HG03108 (cell line): Measurements from ENCODE around the gene NACA.
"Not testable (repeated sequence)": the region's sequence is repeated elsewhere in the genome, so short reads cannot be mapped to it uniquely, and the experiment has no call there.

Experiments
- ATAC-seq: cut with Tn5 transposase; IDR thresholded peaks from one replicate; pipeline ENCODE4 v1.9.1; 2021; ENCODE audit warnings: moderate library complexity; ENCODE audit not compliant: unreplicated experiment

Gene NACA

DNA sequence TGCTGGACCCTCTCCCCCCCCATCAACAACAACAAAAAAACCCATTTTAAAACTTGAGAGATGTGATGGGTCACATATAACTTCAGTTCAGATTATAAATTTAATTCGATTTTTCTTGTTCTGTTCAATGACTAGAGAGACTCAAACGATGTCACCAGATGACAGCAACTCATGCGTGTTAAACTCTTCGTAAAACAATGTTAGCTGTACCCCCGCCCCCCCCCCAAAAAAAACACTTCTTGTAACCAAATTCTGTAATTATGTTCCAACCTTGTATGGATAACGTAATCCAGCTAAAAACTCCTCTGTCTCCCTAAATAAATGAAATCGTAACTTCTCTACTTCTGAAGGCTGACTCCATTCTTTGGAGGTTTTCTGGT, 614 bp upstream of the NACA start:
- ATAC-seq, result no peak

DNA sequence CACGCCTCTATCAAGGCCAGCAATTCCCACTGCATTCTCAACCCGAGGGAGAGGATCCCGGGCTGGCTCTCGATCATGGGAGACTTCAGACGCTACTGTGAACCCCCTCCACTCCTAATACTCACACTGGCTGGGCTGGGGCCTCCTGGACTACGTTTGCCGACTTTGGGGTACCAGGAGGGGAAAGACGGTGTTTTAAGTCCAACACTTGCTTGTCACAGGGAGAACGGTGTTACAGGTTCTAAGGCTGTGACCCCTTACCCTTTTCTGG, 463 bp downstream of the NACA start:
- no peak for ATAC-seq

DNA sequence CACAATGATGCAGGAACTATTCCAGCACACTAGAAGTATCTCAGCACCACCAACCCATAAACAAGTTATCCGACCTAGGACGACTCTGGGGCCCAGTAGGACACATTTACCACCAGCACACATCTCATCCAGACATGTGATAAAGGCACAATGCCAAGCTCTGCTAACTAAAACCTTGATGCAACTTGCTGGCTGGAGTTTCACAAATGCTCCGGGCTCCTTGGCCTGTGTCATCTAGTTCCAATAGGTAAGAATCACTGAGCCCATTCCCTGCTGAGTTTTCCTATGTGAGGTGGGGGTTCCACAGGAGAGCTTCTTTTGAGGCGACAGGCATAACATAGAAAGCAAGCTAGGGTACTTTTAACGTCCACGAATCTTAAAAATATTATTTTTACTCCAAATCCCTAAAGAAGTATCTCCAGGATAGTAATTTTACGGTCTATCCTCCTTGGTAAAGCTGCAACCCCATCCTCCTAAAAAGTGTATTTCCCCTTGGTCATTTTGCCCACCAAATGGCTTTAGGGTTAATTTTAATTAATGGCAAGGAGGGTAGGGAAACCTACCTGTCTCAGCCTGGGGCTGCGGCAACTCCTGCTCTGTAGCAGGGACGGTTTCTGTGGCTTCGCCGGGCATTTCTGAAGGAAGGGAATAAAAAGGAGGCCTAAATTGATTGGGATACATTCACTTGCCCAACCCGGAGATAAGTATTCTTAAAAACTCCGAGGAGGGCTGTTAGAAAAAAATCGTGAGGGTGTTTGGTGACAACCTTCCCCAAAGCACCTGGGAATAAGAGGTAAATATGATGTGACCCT, 1.0 kb downstream of the NACA start:
- no peak for ATAC-seq

DNA sequence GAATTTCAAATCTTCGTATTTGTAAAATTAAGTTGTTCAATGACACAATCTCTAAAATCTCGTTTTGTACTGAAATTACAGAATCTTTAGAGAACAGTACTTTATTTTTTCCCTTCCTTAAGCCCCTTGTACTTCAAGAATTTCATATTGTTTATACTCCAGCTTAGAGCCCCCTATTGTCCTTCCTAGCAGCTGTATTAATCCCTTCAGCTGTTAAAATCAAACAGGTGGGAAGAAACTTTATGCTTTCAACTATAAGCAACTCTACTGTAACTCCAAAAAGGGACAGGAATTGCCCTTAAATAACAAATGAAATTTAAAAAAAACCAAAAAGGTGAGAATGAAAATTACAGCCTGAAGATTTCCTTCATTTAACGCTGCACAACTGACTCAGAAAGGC, 1.7 kb downstream of the NACA start:
- no peak for ATAC-seq

DNA sequence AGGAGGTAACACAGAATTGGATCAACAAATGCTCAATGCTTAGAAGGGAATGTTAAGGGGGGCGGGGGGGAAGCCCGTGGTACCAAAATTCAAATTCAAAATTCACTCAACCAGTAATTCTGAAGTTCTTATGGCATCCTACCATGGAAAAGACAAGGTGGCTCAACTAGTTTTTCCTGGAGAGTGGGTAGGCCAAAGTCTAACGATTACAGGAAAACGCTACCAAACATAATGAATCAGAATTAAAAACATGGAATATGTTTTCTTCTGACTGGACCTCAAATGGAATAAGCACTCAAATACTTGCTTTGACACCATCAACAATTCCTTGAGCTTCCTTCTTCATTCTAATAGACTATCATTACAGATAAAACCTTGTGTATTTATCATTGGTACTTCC, 2.3 kb downstream of the NACA start:
- no peak for ATAC-seq

DNA sequence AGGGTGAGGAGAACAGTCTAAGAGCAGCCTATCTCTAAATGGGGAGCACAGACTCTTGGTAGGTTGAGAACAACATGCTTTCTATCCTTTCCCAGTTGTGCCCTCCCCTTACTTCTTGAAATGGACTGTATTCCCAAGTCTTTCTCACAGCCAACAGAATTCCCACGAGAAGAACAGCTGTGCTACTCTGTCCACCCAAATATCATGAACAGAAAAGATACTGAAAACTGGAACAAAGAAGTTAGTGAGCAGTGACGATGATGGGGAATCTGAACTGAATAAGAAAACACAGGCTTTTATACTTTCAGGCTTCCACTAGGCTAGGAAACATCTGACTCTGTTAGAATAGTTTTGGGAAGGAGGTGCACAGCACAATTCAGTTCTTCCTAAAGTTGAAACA, 3.4 kb downstream of the NACA start:
- no peak for ATAC-seq

DNA sequence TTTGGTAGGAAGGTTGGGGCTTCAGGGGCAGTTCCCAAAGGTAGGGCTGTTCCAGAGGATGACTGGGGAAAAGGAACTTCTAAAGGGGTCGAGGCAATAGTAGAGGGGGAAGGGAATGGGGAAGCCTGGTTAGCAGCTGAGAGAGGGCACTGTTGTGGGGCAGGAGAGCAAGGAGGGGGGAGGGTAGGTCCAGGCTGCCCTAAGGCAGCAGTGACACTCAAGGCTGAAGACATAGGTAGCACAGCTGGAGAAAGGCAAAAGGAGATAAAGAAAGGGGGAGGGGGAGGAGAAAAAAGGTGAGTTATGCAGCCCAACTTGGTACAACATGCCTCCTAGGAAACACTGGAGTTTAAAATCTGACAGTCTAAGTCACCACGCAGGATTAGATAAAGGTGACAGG, 3.9 kb downstream of the NACA start:
- no peak for ATAC-seq

DNA sequence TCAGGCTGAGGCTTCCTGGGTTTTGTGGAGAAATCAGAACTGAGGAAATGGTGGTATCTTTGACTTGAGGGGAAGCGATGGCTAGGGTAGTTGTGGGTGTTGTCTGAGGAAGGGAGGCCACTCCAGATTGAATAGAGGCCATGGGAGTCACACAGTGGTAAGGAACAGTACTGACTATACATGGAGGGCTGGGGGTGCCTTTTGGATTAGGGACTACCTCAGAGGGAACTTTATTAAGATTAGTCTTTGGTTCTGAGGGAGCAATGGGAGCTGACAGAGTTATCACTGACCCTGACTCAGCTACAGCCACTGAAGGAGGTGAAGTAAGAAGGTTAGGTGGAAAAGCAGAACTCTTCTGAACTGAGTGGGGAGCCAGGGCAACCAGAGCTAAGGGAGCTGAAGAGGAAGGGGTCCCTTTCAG, 4.4 kb downstream of the NACA start:
- no peak for ATAC-seq

DNA sequence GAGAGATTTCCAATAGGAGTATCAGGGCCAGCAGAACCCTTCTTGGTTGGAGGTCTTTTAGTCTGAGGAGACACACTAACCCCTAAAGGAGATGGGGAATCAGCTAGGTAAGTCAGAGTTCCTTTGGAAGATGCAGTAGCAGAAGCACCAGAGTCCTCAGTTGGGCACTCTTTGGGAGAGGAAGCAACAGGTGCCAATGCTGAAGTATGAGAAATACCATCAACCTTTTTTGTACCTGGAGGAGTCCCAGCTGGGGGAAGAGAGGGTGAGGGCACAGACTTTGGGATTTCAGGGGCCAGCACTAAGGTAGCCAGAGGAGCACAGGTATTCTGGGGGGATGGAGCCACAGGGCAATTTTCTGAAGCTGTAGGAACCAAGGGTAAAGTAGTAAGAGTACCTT, 6.0 kb downstream of the NACA start:
- no peak for ATAC-seq

DNA sequence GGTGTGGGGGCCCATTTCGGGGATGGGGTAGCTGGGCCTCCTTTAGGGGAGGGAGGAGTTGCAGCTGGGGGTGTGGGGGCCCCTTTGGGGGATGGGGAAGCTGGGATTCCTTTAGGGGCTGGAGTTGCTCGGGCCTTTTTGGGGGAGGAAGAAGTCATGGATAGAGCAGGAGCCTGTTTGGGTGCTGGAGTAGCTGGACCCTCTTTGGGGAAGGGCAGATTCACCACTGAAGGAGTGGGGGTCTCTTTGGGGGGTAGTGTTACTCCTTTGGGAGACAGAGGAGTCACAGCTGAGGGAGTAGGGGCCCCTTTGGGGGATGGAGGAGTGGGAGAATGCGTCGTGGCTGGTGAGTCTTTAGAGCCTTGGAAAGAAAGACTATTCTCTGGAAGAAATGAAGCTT, 6.5 kb downstream of the NACA start:
- ATAC-seq, result no peak

DNA sequence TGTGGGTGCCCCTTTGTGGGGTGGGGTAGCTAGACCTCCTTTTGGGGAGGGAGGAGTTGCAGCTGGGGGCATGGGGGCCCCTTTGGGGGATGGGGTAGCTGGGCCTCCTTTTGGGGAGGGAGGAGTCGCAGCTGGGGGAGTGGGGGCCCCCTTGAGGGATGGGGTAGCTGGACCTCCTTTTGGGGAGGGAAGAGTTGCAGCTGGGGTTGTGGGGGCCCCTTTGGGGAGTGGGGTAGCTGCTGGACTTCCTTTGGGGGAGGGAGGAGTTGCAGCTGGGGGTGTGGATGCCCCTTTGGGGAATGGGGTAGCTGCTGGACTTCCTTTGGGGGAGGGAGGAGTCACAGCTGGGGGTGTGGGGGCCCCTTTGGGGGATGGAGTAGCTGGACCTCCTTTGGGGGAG, 7.0 kb downstream of the NACA start:
- no peak for ATAC-seq

DNA sequence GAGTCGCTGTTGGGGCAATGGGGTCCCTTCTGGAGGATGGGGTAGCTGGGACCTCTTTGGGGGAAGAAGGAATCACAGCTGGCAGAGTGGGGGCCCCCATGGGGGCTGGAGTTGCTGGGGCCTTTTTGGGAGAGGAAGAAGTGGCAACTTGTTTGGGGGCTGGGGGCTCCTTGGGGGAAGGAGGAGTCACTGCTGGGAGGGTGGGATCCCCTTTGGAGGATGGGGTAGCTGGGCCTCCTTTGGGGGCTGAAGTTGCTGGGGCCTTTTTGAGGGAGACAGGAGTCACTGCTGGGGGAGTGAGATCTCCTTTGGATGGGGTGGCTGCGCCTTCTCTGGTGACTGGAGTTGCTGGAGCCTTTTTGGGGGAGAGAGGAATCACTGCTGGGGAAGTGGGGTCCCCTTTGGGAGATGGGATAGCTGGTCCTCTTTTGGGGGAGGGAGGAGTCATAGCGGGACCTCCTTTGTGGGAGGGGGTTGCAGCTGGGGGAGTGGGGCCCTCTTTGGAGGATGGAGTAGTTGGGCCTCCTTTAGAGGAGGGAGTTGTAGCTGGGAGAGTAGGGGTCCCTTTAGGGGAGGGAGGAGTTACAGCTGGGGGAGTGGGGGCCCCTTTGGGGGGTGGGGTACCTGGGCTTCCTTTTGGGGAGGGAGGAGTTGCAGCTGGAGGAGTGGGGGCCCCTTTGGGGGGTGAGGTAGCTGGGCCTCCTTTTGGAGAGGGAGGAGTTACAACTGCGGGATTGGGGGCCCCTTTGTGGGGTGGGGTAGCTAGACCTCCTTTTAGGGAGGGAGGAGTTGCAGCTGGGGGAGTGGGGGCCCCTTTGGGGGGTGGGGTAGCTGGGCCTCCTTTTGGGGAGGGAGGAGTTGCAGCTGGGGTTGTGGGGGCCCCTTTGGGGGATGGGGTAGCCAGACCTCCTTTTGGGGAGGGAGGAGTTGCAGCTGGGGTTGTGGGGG, 7.9 kb downstream of the NACA start:
- ATAC-seq, result no peak

DNA sequence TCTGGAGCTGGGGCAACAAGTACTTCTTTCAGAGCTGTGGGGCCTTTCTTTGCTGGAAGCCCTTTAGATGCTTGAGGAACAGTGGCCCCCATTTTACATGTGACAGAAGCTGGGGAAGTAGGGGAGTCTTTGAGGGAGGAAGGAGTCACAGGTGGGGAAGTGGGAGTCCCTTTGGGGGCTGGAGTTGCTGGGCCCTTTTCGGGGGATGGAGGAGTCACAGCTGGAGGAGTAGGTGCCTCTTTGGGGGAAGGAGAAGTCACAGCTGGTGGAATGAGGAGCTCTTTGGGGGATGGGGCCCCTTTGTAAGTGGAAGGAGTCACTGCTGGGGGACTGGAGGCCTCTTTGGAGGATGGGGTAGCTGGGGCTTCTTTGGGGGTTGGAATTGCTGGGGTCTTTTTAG, 8.6 kb downstream of the NACA start:
- no peak for ATAC-seq

DNA sequence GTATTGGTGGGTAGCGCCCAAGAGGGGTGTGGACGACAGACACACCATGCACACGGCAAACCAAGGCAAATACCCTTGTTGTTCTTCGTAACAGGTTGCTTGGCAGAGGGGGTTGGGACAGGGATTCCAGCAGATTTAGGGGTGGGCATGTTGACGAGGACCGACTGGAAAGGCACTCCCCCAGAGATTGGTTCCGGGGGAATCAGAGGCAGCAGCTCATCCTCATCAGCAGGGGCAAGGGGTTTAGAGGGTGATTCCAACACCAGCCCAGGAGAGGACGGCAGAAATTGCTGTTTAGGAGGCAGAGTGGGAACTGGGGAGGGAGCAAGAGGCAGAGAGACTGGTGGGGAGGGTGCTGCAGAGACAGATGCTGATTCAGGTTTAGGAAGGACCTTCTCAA, 9.3 kb downstream of the NACA start:
- ATAC-seq, result no peak

DNA sequence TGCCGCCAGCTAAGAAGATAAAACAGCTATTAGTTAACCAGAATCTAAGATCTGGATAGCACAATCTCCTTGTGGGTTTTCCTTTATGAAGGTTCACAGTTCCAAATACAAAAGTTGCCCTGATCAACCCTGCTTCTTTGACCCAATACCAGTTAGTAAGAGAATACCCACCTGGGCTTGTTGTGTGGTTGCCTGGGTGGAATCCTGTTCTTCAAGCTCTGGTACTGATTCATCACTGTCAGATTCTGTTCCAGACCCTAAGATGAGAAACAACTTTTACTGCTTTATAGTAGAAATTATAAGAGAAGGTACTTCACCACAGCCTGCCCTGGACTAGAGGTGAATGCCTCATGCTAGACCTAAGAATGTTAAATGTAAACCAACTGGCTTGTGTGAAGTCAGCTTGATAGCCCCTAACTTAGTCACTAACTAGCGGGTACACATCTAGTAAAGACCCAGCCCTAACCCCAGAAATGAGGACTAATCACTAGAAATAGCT, 10.6 kb downstream of the NACA start:
- ATAC-seq, result no peak

DNA sequence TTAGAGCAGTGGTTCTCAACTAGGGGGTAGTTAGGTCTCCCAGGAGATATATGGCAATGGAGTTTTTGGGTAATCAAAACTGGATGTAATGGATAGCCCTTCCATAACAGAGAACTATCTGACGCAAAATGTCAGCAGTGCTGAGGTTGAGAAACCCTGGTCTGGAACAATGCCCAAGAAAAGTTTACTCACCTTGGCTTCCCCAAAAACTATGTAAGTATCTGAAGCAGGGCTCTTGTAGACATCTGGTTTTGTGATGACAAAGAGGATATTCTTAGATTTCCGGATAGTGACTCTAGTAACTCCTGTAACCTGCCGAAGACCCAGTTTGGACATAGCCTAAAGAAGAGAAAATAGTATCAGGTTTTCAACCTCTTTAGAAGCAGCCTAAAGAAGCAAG, 11.8 kb downstream of the NACA start:
- ATAC-seq, result no peak

DNA sequence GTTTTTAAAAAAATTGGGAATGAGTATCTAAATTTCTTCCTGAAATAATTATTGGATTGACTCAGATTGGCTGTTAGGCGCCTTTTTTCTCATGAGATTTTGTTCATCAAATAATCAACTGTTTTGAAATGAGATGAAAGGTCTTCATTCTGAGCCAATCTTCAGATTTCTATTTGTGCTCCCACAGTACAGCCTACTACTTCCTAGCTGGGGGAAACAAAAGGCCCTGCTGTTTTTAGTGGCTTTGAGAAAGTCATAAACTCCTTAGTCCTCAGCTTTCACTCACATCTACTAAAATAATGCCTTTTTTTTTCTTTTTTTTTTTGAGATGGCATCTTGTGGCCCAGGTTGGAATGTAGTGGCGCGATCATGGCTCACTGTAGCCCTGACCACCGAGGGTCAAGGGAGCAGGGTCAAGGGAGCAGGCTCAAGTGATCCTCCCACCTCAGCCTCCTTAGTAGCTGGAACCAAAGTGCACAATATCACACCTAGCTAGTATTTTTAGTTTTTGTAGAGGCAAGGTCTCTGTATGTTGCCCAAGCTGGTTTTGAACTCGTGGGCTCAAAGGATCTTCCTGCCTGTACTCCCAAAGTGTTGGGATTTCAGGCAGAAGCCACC, 15.2 kb downstream of the NACA start:
- ATAC-seq, result no peak

DNA sequence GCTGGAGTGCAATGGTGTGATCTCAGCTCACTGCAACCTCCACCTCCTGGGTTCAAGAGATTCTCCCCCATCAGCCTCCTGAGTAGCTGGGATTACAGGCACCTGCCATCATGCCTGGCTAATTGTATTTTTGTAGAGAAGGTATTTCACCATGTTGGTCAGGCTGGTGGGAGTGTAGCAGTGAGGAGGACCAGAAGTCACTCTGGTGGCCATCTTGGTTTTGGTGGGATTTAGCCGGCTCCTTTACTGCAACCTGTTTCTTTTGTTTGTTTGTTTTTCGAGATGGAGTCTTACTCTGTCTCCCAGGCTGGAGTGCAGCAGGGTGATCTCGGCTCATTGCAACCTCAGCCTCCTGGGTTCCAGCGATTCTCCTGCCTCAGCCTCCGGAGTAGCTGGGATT, 20.6 kb downstream of the NACA start:
- ATAC-seq, result not testable (repeated sequence)

DNA sequence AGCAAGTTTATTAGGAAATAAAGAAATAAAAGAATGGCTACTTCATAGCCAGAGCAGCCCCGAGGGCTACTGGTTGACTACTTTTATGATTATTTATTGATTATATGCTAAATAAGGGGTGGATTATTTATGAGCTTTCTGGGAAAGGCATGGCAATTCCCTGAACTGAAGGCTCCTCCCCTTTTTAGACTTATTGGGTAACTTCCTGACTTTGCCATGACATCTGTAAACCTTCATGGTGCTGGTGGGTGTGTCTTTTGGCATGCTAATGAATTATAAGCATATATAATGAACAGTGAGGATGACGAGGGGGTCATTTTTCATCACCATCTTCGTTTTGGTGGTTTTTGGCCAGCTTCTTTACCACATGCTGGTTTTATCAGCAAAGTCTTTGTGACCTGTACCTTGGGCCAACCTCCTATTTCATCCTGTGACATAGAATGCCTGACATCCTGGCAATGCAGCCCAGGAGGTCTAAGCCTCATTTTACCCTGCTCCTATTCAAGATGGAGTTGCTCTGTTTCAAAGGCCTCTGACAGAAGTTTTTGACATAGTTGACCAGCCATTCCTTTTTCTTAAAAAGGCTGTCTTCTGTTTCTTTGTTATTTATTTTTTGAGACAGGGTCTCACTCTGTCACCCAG, 26.0 kb downstream of the NACA start:
- ATAC-seq, result no peak

DNA sequence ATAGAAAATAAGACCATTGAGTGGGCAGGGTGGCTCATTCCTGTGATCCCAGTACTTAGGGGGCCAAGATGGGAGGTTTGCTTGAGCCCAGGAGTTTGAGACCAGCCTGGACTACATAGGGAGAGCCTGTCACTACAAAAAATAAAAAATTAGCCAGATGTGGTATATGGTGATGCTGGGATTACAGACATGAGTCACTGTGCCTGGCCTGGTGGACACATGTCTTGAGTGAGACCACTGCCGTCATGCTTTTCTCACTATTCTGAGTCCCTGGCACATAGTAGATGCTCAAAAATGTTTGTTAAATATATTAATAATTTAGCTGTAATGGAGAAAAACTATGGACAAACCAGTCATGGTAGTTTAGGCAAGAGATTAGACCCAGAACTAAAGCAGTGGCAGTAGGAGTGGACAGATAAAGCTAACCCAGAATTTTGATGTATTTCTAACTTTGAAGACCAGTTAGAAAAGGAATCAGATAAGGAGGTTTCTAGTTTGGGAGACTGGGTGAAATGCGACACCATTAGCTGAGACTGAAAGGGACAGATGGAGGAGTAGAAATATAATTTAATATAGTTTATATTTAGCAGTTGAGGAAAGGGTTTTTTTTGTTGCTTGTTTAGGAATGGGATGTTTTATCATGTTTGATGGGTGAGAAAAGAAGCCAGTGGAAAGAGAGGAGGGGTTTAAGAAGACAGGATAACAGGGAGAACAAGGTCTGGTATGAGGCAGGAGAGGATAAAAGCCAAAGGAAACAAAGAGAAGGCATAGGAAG, 29.6 kb downstream of the NACA start:
- no peak for ATAC-seq

DNA sequence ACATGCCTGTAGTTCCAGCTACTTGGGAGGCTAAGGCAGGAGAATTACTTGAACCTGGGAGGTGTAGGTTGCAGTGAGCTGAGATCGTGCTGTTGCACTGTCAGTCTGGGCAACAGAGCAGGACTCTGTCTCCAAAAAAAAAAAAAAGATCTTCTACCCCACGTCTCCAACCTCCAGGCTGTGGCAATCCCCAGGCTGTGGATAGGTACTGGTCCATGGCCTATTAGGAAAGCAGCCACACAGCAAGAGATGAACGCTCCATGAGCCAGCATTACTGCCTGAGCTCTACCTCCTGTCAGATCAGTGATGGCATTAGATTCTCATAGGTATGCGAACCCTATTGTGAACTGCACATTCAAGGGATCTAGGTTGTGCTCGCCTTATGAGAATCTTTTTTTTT, 30.9 kb downstream of the NACA start:
- ATAC-seq, result no peak
